Endodermal cell (in vitro differentiated cells): ENCODE measurements around the gene PLB1. TPM values are rescaled to one million over a fixed set of nuclear protein-coding genes. Genes with fewer than 3 reads are reported as not detected.

Experiments
- DNase-seq: peaks from one replicate; pipeline ENCODE4 v3.0.0-alpha.2; 2017
- H3K27ac ChIP-seq: 2 replicates; pipeline ENCODE4 v1.5.1; 2013; ENCODE audit warnings: mild to moderate bottlenecking, low read depth, low read length, moderate library complexity
- H3K27me3 ChIP-seq: 2 replicates; pipeline ENCODE4 v1.6.1; 2013; ENCODE audit warnings: mild to moderate bottlenecking, low read length, moderate library complexity; ENCODE audit not compliant: insufficient read depth, control insufficient read depth, poor library complexity, severe bottlenecking
- H3K36me3 ChIP-seq: 2 replicates; pipeline ENCODE4 v1.7.0; 2013; ENCODE audit warnings: mild to moderate bottlenecking, low read length, moderate library complexity; ENCODE audit not compliant: control insufficient read depth, insufficient read depth
- H3K4me1 ChIP-seq: one replicate; pipeline ENCODE4 v1.7.0; 2013; ENCODE audit warnings: low read length; ENCODE audit not compliant: control insufficient read depth, insufficient read depth
- H3K4me3 ChIP-seq: 2 replicates; pipeline ENCODE4 v1.5.1; 2013; ENCODE audit warnings: mild to moderate bottlenecking, low read length, moderate library complexity
- H3K9ac ChIP-seq: 2 replicates; pipeline ENCODE4 v1.6.1; 2013; ENCODE audit warnings: mild to moderate bottlenecking, low read length, moderate library complexity; ENCODE audit not compliant: poor library complexity, severe bottlenecking; ENCODE audit errors: extremely low read depth
- H3K9me3 ChIP-seq: 2 replicates; pipeline ENCODE4 v1.6.1; 2013; ENCODE audit warnings: mild to moderate bottlenecking, low read length, moderate library complexity; ENCODE audit not compliant: control insufficient read depth
- H3K27ac Mint-ChIP-seq: 2 replicates; pipeline ENCODE4 v1.8.0; 2020; ENCODE audit warnings: mixed read lengths
- H3K27me3 Mint-ChIP-seq: 2 replicates; pipeline ENCODE4 v1.8.0; 2021; ENCODE audit warnings: mild to moderate bottlenecking, mixed read lengths; ENCODE audit not compliant: insufficient read depth
- H3K36me3 Mint-ChIP-seq: 2 replicates; pipeline ENCODE4 v1.8.0; 2020; ENCODE audit warnings: low read depth, mixed read lengths
- H3K4me1 Mint-ChIP-seq: 2 replicates; pipeline ENCODE4 v1.8.0; 2020; ENCODE audit warnings: mixed read lengths
- H3K4me3 Mint-ChIP-seq: 2 replicates; pipeline ENCODE4 v1.8.0; 2020; ENCODE audit warnings: mild to moderate bottlenecking, moderate library complexity, mixed read lengths
- H3K9me3 Mint-ChIP-seq: 2 replicates; pipeline ENCODE4 v1.8.0; 2020; ENCODE audit warnings: mild to moderate bottlenecking, mixed read lengths
- WGBS, 2 experiments: methylation state at CpG; one replicate each; pipeline versions ENCODE4 v1.1.5 to v1.1.7; 2013; ENCODE audit warnings: missing lambda C conversion rate in 2 of 2, mixed read lengths in 1 of 2; ENCODE audit not compliant: insufficient coverage in 1 of 2, insufficient read length in 1 of 2; 5-methylcytosine and 5-hydroxymethylcytosine counted together
- total RNA-seq, 2 donors: library from RNA; stranded (reverse); fragmentation: NEBNext Ultra II Directional in 1 of 2; extraction: Animal tissue kit (Norgen Biotek cat#: 25700) in 1 of 2; gene quantifications; 2 replicates in 1 of 2; 3 replicates in 1 of 2; pipeline ENCODE4 v1.2.1, GENCODE V29; 2021
- TF ChIP-seq, protein P1 (sequence below): fragments of 200-600 bp; sonication (generic); conservative IDR thresholded peaks from 2 replicates; pipeline ENCODE4 v1.5.0; 2021; ENCODE audit warnings: antibody characterized with exemption, mild to moderate bottlenecking

The PLB1 gene
- total RNA-seq, 2 donors from 2014 or later, result 0.35 to 0.38 TPM

DNA sequence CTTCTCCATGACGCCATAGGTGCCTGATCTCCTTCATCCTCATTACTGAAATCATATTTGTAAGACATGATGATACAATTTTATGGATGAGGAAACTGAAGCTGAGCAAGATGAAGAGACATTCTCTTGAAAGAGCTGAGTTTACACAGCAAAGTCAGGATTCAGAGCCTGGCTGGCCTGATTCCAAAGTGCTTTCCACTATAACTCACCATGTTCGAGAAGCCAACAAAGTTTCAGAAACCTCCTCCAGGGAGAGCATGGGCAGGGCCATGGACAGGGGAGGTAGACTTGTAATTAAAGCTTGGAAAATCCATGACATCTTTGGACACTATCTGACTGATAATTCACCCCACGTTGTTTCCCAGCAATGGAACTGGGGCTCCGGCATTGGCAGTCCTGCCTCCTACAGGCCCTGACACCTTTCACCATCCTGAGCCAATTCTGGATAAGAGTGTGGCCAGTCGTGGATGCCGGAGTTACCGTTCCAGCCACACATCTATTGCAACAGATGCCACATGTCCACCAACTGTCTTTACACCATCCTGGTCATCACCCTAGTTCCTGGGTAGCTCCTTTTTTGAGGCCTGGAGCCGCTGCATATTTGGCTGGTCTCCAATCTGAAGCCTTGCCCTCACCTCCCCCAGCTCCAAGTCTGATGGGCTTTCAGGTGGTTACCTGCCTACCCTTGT is 170.8 kb downstream of the PLB1 start:
- no peak overlapping the region for H3K4me3 Mint-ChIP-seq
- no peak overlapping the region for H3K4me3 ChIP-seq
- no peak overlapping the region for H3K27ac Mint-ChIP-seq
- H3K9ac ChIP-seq, result no peak overlapping the region
- H3K4me1 ChIP-seq, result no peaks in the 10 kb centered on the region
- H3K4me1 Mint-ChIP-seq, result no peaks in the 10 kb centered on the region
- H3K9me3 Mint-ChIP-seq, result no peaks in the 10 kb centered on the region
- 94 to 97% methylated on average over 7 to 8 of the region's 8 CpGs for WGBS, 2 experiments
- no peaks in the 10 kb centered on the region for H3K27me3 Mint-ChIP-seq
- no peaks in the 10 kb centered on the region for H3K27me3 ChIP-seq
- H3K36me3 Mint-ChIP-seq, result no peaks in the 10 kb centered on the region
- DNase-seq, result no peak
- TF ChIP-seq, protein P1, sequence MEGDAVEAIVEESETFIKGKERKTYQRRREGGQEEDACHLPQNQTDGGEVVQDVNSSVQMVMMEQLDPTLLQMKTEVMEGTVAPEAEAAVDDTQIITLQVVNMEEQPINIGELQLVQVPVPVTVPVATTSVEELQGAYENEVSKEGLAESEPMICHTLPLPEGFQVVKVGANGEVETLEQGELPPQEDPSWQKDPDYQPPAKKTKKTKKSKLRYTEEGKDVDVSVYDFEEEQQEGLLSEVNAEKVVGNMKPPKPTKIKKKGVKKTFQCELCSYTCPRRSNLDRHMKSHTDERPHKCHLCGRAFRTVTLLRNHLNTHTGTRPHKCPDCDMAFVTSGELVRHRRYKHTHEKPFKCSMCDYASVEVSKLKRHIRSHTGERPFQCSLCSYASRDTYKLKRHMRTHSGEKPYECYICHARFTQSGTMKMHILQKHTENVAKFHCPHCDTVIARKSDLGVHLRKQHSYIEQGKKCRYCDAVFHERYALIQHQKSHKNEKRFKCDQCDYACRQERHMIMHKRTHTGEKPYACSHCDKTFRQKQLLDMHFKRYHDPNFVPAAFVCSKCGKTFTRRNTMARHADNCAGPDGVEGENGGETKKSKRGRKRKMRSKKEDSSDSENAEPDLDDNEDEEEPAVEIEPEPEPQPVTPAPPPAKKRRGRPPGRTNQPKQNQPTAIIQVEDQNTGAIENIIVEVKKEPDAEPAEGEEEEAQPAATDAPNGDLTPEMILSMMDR, result no peak
- no peak overlapping the region for H3K27ac ChIP-seq
- no peaks in the 10 kb centered on the region for H3K9me3 ChIP-seq
- H3K36me3 ChIP-seq, result no peaks in the 10 kb centered on the region

DNA sequence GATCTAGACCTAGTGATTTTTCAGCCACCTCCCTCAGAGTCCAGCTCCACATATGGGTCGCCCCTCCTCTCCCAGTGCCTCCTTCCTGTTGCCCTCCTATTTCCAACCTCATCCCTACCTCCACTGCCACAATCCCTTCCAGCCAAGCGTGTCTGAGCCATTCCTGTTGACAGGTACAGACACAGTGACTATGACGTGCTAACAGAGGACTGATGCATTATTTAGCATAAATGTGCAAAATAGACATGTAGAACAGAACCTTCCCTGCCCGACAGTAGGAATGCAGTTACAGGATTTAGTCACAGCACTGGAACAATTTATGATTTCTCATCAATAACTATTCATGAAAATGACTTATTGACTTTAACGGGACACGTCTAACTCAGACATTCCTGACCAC is 171.4 kb downstream of the PLB1 start:
- Histone ChIP-seq H3K27ac (no peak overlapping the region), H3K27me3 (no peaks in the 10 kb centered on the region), H3K4me3 (no peak overlapping the region), H3K4me1 (no peaks in the 10 kb centered on the region), H3K9me3 (no peaks in the 10 kb centered on the region), H3K36me3 (no peaks in the 10 kb centered on the region), H3K9ac (no peak overlapping the region)
- Mint-ChIP-seq H3K4me1 (no peaks in the 10 kb centered on the region), H3K27ac (no peak overlapping the region), H3K27me3 (no peaks in the 10 kb centered on the region), H3K9me3 (peaks cover under 1% of the 10 kb centered on the region), H3K36me3 (no peaks in the 10 kb centered on the region), H3K4me3 (no peak overlapping the region)
- WGBS, 2 experiments, result 91 to 94% methylated on average over 5 to 6 of the region's 6 CpGs
- TF ChIP-seq, protein P1, result no peak
- no peak for DNase-seq

DNA sequence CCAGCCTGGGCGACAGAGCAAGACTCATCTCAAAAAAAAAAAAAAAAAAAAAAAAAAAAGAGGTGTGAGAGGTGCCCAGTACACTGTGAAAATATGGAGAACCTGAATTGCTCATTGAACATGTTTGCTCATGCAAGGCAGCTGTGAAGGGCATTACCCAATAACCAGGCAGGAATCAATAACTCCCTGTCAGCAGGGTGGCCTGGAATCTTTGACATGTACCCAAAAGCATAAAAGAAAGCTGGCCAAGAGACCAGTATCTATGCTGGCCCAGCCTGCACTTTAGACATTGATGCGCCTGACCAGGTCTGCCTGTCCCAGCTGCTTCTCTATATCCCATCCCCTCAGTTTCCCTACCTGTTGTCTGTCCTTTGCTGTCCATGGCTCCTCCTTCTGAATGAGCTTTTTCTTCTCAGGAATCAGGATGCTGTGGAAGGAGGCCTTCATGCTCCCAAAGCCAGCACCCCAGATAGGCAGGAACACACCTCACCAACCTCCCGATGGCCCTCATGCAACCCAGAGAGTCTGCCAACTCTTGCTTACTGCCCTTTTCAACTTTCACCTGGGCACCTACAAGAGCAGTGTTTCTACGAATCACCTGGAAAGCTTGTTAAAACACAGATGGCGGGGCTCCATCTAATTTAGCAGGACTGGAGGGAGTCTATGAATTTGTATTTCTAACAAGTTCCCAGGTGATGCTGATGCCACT is 172.4 kb downstream of the PLB1 start:
- H3K9me3 ChIP-seq, result no peaks in the 10 kb centered on the region
- Mint-ChIP-seq H3K36me3 (no peaks in the 10 kb centered on the region), H3K9me3 (peaks cover 1% of the 10 kb centered on the region), H3K27me3 (no peaks in the 10 kb centered on the region), H3K4me3 (no peak overlapping the region), H3K4me1 (no peaks in the 10 kb centered on the region), H3K27ac (no peak overlapping the region)
- no peak overlapping the region for H3K4me3 ChIP-seq
- H3K27ac ChIP-seq, result no peak overlapping the region
- DNase-seq, result no peak
- H3K27me3 ChIP-seq, result no peaks in the 10 kb centered on the region
- no peak overlapping the region for H3K9ac ChIP-seq
- TF ChIP-seq, protein P1, result no peak
- no peaks in the 10 kb centered on the region for H3K4me1 ChIP-seq
- H3K36me3 ChIP-seq, result no peaks in the 10 kb centered on the region
- 93 to 98% methylated on average over 4 of the region's 5 CpGs for WGBS, 2 experiments
